Nephron (organoid): ENCODE results near the gene KLHL41.
"Not testable (repeated sequence)": the region's sequence is repeated elsewhere in the genome, so short reads cannot be mapped to it uniquely, and the experiment has no call there.

Experiments used
- H3K27ac Mint-ChIP-seq, 3 experiments: 2 replicates each; pipeline ENCODE4 v1.8.0; 2020; ENCODE audit warnings: mixed read lengths in 3 of 3, mild to moderate bottlenecking in 2 of 3, moderate library complexity in 1 of 3
- H3K27me3 Mint-ChIP-seq: 2 replicates; pipeline ENCODE4 v1.8.0; 2021; ENCODE audit warnings: low read depth, mild to moderate bottlenecking, moderate library complexity, mixed read lengths
- H3K36me3 Mint-ChIP-seq: 2 replicates; pipeline ENCODE4 v1.8.0; 2020; ENCODE audit warnings: low read depth, mixed read lengths
- H3K4me1 Mint-ChIP-seq: 2 replicates; pipeline ENCODE4 v1.8.0; 2020; ENCODE audit warnings: mixed read lengths
- H3K4me3 Mint-ChIP-seq, 3 experiments: 2 replicates each; pipeline ENCODE4 v1.8.0; 2020; ENCODE audit warnings: mild to moderate bottlenecking in 3 of 3, mixed read lengths in 3 of 3, moderate library complexity in 2 of 3
- H3K9me3 Mint-ChIP-seq: 2 replicates; pipeline ENCODE4 v1.8.0; 2020; ENCODE audit warnings: mixed read lengths
- CTCF ChIP-seq, 3 experiments: fragments of 200-600 bp; sonication (generic); IDR thresholded peaks; one replicate each; pipeline ENCODE4 v1.5.0; 2021; ENCODE audit warnings: antibody characterized with exemption in 3 of 3; ENCODE audit not compliant: unreplicated experiment in 3 of 3

The KLHL41 gene

GRCh38 chr2:169540146-169540545 lies 30.6 kb downstream of the KLHL41 start:
- Mint-ChIP-seq H3K36me3 (peaks cover 14% of the 10 kb centered on the region), H3K9me3 (no peaks in the 10 kb centered on the region), H3K27ac (no peak overlapping the region), H3K4me1 (no peaks in the 10 kb centered on the region), H3K27me3 (no peaks in the 10 kb centered on the region), H3K4me3 (no peak overlapping the region)
- TF ChIP-seq CTCF (IDR thresholded peaks at IDR 0.05; ENCODE audit: unreplicated experiment in 3 of 3) = no peak

- Mint-ChIP-seq H3K36me3 (peaks cover 17% of the 10 kb centered on the region), H3K27ac (no peak overlapping the region), H3K4me1 (no peaks in the 10 kb centered on the region), H3K27me3 (no peaks in the 10 kb centered on the region), H3K9me3 (no peaks in the 10 kb centered on the region), H3K4me3 (no peak overlapping the region)
- TF ChIP-seq CTCF (IDR thresholded peaks at IDR 0.05; ENCODE audit: unreplicated experiment in 3 of 3) = no peak
Observed at GRCh38 chr2:169542433-169542832, 32.9 kb downstream of the KLHL41 start.

GRCh38 chr2:169546756-169547155 lies 37.3 kb downstream of the KLHL41 start:
- no peak overlapping the region for H3K4me3 Mint-ChIP-seq
- no peaks in the 10 kb centered on the region for H3K27me3 Mint-ChIP-seq
- H3K9me3 Mint-ChIP-seq = no peaks in the 10 kb centered on the region

GRCh38 chr2:169561364-169561763 lies 51.9 kb downstream of the KLHL41 start:
- Mint-ChIP-seq H3K9me3 (no peaks in the 10 kb centered on the region), H3K4me1 (no peaks in the 10 kb centered on the region), H3K4me3 (no peak overlapping the region), H3K27me3 (no peaks in the 10 kb centered on the region), H3K27ac (no peak overlapping the region), H3K36me3 (peaks cover 29% of the 10 kb centered on the region)
- TF ChIP-seq CTCF (IDR thresholded peaks at IDR 0.05; ENCODE audit: unreplicated experiment in 3 of 3) = no peak

More at GRCh38 chr2:169546756-169547155, 37.3 kb downstream of the KLHL41 start:
- Mint-ChIP-seq H3K4me1 (no peaks in the 10 kb centered on the region), H3K36me3 (peaks cover 19% of the 10 kb centered on the region), H3K27ac (no peak overlapping the region)
- TF ChIP-seq CTCF (IDR thresholded peaks at IDR 0.05; ENCODE audit: unreplicated experiment in 3 of 3) = no peak

GRCh38 chr2:169562084-169562483 lies 52.6 kb downstream of the KLHL41 start:
- not testable (repeated sequence) for H3K4me3 Mint-ChIP-seq, H3K4me1 Mint-ChIP-seq, H3K9me3 Mint-ChIP-seq, H3K27me3 Mint-ChIP-seq, H3K27ac Mint-ChIP-seq
- peaks cover 29% of the 10 kb centered on the region for H3K36me3 Mint-ChIP-seq

- Mint-ChIP-seq H3K4me1 (no peaks in the 10 kb centered on the region), H3K4me3 (no peak overlapping the region), H3K9me3 (no peaks in the 10 kb centered on the region), H3K27ac (no peak overlapping the region), H3K36me3 (peaks cover 29% of the 10 kb centered on the region), H3K27me3 (no peaks in the 10 kb centered on the region)
- no peak for TF ChIP-seq CTCF (IDR thresholded peaks at IDR 0.05; ENCODE audit: unreplicated experiment in 3 of 3)
Observed at GRCh38 chr2:169562519-169562918, 53.0 kb downstream of the KLHL41 start.
